ENCODE measurements around the gene NFE2L1.
A peak's percentile ranks its signal among the peaks of the same experiment; 100 is the strongest.

Gene NFE2L1

GRCh38 chr17:48052956-48053757 lies 5.0 kb downstream of the NFE2L1 start:
- DNase-seq (ENCODE audit: insufficient read length): no peak
- TF ChIP-seq POLR2AphosphoS5 (IDR thresholded peaks at IDR 0.05; ENCODE audit: low read depth, low read length) (no peak), POLR2A (IDR thresholded peaks at IDR 0.05; ENCODE audit: low read depth, low read length) (no peak), TAF1 (IDR thresholded peaks at IDR 0.05; ENCODE audit: borderline replicate concordance, low read depth, low read length) (no peak)
- FAIRE-seq: no peak

- FAIRE-seq: no peak
- TF ChIP-seq TAF1 (IDR thresholded peaks at IDR 0.05; ENCODE audit: borderline replicate concordance, low read depth, low read length) (no peak), POLR2A (IDR thresholded peaks at IDR 0.05; ENCODE audit: low read depth, low read length) (no peak), POLR2AphosphoS5 (IDR thresholded peaks at IDR 0.05; ENCODE audit: low read depth, low read length) (no peak)
Measured at GRCh38 chr17:48053758-48054237, 5.6 kb downstream of the NFE2L1 start.

GRCh38 chr17:48054238-48055185 lies 6.4 kb downstream of the NFE2L1 start:
- DNase-seq (ENCODE audit: insufficient read length) (no peak), FAIRE-seq (no peak)
- TF ChIP-seq POLR2A (IDR thresholded peaks at IDR 0.05; ENCODE audit: low read depth, low read length) (no peak), POLR2AphosphoS5 (IDR thresholded peaks at IDR 0.05; ENCODE audit: low read depth, low read length) (no peak), TAF1 (IDR thresholded peaks at IDR 0.05; ENCODE audit: borderline replicate concordance, low read depth, low read length) (no peak)

More at GRCh38 chr17:48053758-48054237, 5.6 kb downstream of the NFE2L1 start:
- DNase-seq (ENCODE audit: insufficient read length): no peak

- FAIRE-seq: peak; percentile 85
- no peak for DNase-seq (ENCODE audit: insufficient read length)
- TF ChIP-seq POLR2AphosphoS5 (IDR thresholded peaks at IDR 0.05; ENCODE audit: low read depth, low read length) (no peak; the same call in 1 of the 2 replicates), TAF1 (IDR thresholded peaks at IDR 0.05; ENCODE audit: borderline replicate concordance, low read depth, low read length) (no peak), POLR2A (IDR thresholded peaks at IDR 0.05; ENCODE audit: low read depth, low read length) (no peak)
Measured at GRCh38 chr17:48055531-48056245, 7.5 kb downstream of the NFE2L1 start.

GRCh38 chr17:48056246-48056745 lies 8.1 kb downstream of the NFE2L1 start:
- DNase-seq (ENCODE audit: insufficient read length) (no peak), FAIRE-seq (no peak)
- TF ChIP-seq POLR2A (IDR thresholded peaks at IDR 0.05; ENCODE audit: low read depth, low read length) (no peak), POLR2AphosphoS5 (IDR thresholded peaks at IDR 0.05; ENCODE audit: low read depth, low read length) (no peak), TAF1 (IDR thresholded peaks at IDR 0.05; ENCODE audit: borderline replicate concordance, low read depth, low read length) (no peak)

GRCh38 chr17:48056879-48057278 lies 8.7 kb downstream of the NFE2L1 start:
- TF ChIP-seq POLR2AphosphoS5 (IDR thresholded peaks at IDR 0.05; ENCODE audit: low read depth, low read length) (no peak), TAF1 (IDR thresholded peaks at IDR 0.05; ENCODE audit: borderline replicate concordance, low read depth, low read length) (no peak), POLR2A (IDR thresholded peaks at IDR 0.05; ENCODE audit: low read depth, low read length) (no peak)
- DNase-seq (ENCODE audit: insufficient read length): no peak
- no peak for FAIRE-seq

GRCh38 chr17:48057626-48058025 lies 9.5 kb downstream of the NFE2L1 start:
- FAIRE-seq: no peak
- TF ChIP-seq TAF1 (IDR thresholded peaks at IDR 0.05; ENCODE audit: borderline replicate concordance, low read depth, low read length): no peak
- no peak for TF ChIP-seq POLR2A (IDR thresholded peaks at IDR 0.05; ENCODE audit: low read depth, low read length)
- TF ChIP-seq POLR2AphosphoS5 (IDR thresholded peaks at IDR 0.05; ENCODE audit: low read depth, low read length): no peak
- no peak for DNase-seq (ENCODE audit: insufficient read length)

- TF ChIP-seq TAF1 (IDR thresholded peaks at IDR 0.05; ENCODE audit: borderline replicate concordance, low read depth, low read length): no peak
- no peak for TF ChIP-seq POLR2A (IDR thresholded peaks at IDR 0.05; ENCODE audit: low read depth, low read length)
- no peak for TF ChIP-seq POLR2AphosphoS5 (IDR thresholded peaks at IDR 0.05; ENCODE audit: low read depth, low read length)
- no peak for DNase-seq (ENCODE audit: insufficient read length)
- FAIRE-seq: no peak
Measured at GRCh38 chr17:48058393-48059124, 10.4 kb downstream of the NFE2L1 start.

- DNase-seq (ENCODE audit: insufficient read length) (no peak), FAIRE-seq (no peak)
- TF ChIP-seq POLR2AphosphoS5 (IDR thresholded peaks at IDR 0.05; ENCODE audit: low read depth, low read length): no peak
- no peak for TF ChIP-seq POLR2A (IDR thresholded peaks at IDR 0.05; ENCODE audit: low read depth, low read length)
- no peak for TF ChIP-seq TAF1 (IDR thresholded peaks at IDR 0.05; ENCODE audit: borderline replicate concordance, low read depth, low read length)
Measured at GRCh38 chr17:48059125-48059668, 11.0 kb downstream of the NFE2L1 start.

GRCh38 chr17:48060249-48060648 lies 12.1 kb downstream of the NFE2L1 start:
- no peak for TF ChIP-seq POLR2A (IDR thresholded peaks at IDR 0.05; ENCODE audit: low read depth, low read length)
- no peak for TF ChIP-seq POLR2AphosphoS5 (IDR thresholded peaks at IDR 0.05; ENCODE audit: low read depth, low read length)
- no peak for TF ChIP-seq TAF1 (IDR thresholded peaks at IDR 0.05; ENCODE audit: borderline replicate concordance, low read depth, low read length)
- DNase-seq (ENCODE audit: insufficient read length) (no peak), FAIRE-seq (no peak)
